Calu3 (cell line): ENCODE measurements around the gene GRIK3. TPM values are rescaled to one million over a fixed set of nuclear protein-coding genes. Genes with fewer than 3 reads are reported as not detected.

Experiments
- BruUV-seq: library from RNA; stranded (reverse); fragments of 400-500 nt; replicated peaks from 2 replicates; lab custom pipeline; 2021; lab: Mats Ljungman, UMichigan
- CTCF ChIA-PET: fragments of 300-600 bp; sonication (Branson Sonifier 250); formaldehyde crosslinking; loops from one replicate; lab custom pipeline; 2022; ENCODE audit warnings: antibody characterized with exemption; lab: Charles Lee
- DNase-seq: peaks from one replicate; pipeline ENCODE4 v3.0.0; 2022
- H3K27ac Mint-ChIP-seq: one replicate; pipeline ENCODE4 v1.8.0; 2022; ENCODE audit warnings: mixed read lengths; ENCODE audit not compliant: unreplicated experiment
- H3K27me3 Mint-ChIP-seq: one replicate; pipeline ENCODE4 v1.8.0; 2022; ENCODE audit warnings: mixed read lengths; ENCODE audit not compliant: unreplicated experiment
- H3K36me3 Mint-ChIP-seq: one replicate; pipeline ENCODE4 v1.8.0; 2022; ENCODE audit warnings: mild to moderate bottlenecking, moderate library complexity, mixed read lengths; ENCODE audit not compliant: insufficient read depth, unreplicated experiment
- H3K4me1 Mint-ChIP-seq: one replicate; pipeline ENCODE4 v1.8.0; 2022; ENCODE audit warnings: mild to moderate bottlenecking, low read depth, mixed read lengths; ENCODE audit not compliant: unreplicated experiment
- H3K4me3 Mint-ChIP-seq: one replicate; pipeline ENCODE4 v1.8.0; 2022; ENCODE audit warnings: mild to moderate bottlenecking, low read depth, moderate library complexity, mixed read lengths; ENCODE audit not compliant: unreplicated experiment
- H3K9me3 Mint-ChIP-seq: one replicate; pipeline ENCODE4 v1.8.0; 2022; ENCODE audit warnings: low read depth, mixed read lengths; ENCODE audit not compliant: unreplicated experiment
- intact Hi-C: fragments of 100-400 bp; cut with micrococcal nuclease; formaldehyde crosslinking; loops from one replicate; pipeline ENCODE4 v1.10.0; 2022; ENCODE audit not compliant: unreplicated experiment
- total RNA-seq: library from RNA; stranded (reverse); gene quantifications from 2 replicates; pipeline ENCODE4 v1.2.3, GENCODE V29; 2022
- TF ChIP-seq, protein P1 (sequence below): fragments of 200-600 bp; IDR thresholded peaks from one replicate; pipeline ENCODE4 v1.8.0; 2022; ENCODE audit warnings: antibody characterized with exemption; ENCODE audit not compliant: unreplicated experiment

GRIK3 gene
- total RNA-seq, 1 experiment from 2014 or later, result not detected

DNA sequence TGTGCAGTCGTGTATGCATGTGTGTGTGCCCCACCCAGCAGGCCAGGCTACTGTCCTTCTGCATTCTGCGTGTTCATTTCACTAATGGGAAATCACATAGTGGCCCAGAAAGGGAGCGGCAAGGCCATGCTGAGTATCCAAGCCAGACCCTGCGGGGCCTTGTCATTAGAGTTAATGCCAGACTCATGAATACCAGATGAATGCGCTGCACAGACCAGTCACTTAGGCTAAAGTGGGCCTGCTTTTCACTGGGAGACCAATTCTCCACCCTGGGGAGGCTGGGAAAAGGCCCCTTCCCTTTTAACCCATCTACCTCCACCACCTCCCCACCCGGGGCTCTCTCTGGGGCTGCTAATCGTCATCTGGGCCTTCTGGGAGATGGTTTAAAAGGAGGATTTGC, 17.0 kb upstream of the GRIK3 start:
- no peaks in the 10 kb centered on the region for H3K9me3 Mint-ChIP-seq
- CTCF ChIA-PET, result no interaction called here
- peaks cover 90% of the 10 kb centered on the region for H3K27me3 Mint-ChIP-seq
- no peak for DNase-seq
- H3K27ac Mint-ChIP-seq, result no peak overlapping the region
- H3K36me3 Mint-ChIP-seq, result no peaks in the 10 kb centered on the region
- TF ChIP-seq, protein P1, sequence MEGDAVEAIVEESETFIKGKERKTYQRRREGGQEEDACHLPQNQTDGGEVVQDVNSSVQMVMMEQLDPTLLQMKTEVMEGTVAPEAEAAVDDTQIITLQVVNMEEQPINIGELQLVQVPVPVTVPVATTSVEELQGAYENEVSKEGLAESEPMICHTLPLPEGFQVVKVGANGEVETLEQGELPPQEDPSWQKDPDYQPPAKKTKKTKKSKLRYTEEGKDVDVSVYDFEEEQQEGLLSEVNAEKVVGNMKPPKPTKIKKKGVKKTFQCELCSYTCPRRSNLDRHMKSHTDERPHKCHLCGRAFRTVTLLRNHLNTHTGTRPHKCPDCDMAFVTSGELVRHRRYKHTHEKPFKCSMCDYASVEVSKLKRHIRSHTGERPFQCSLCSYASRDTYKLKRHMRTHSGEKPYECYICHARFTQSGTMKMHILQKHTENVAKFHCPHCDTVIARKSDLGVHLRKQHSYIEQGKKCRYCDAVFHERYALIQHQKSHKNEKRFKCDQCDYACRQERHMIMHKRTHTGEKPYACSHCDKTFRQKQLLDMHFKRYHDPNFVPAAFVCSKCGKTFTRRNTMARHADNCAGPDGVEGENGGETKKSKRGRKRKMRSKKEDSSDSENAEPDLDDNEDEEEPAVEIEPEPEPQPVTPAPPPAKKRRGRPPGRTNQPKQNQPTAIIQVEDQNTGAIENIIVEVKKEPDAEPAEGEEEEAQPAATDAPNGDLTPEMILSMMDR, result no peak
- no TSS peak for BruUV-seq
- intact Hi-C loops, result no loop called here
- no peak overlapping the region for H3K4me3 Mint-ChIP-seq
- no peaks in the 10 kb centered on the region for H3K4me1 Mint-ChIP-seq

DNA sequence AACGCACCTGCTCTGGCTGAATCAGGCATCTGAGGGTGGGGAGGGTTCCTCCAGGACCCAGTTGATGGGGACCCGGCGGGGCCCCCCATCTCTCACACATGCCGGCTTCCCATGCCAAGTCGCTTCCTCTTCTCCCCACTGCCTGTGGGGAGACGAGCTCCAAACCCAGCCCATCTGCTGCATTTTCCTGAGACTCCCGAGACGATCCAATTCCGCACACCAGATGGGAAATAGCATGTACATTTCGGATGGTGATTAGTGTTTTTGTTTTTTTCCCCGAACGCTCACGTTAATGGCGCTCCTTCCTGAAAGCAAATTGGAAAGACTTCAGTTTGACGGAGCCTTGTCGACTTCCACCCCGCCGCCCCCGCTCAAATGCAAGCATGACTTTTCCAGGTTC, 13.2 kb upstream of the GRIK3 start:
- H3K4me3 Mint-ChIP-seq, result no peak overlapping the region
- intact Hi-C loops, result no loop called here
- no peak overlapping the region for H3K27ac Mint-ChIP-seq
- TF ChIP-seq, protein P1, result no peak
- CTCF ChIA-PET, result no interaction called here
- no peak for DNase-seq
- H3K27me3 Mint-ChIP-seq, result peaks cover 100% of the 10 kb centered on the region
- no peaks in the 10 kb centered on the region for H3K4me1 Mint-ChIP-seq
- H3K9me3 Mint-ChIP-seq, result no peaks in the 10 kb centered on the region
- no TSS peak for BruUV-seq
- no peaks in the 10 kb centered on the region for H3K36me3 Mint-ChIP-seq

DNA sequence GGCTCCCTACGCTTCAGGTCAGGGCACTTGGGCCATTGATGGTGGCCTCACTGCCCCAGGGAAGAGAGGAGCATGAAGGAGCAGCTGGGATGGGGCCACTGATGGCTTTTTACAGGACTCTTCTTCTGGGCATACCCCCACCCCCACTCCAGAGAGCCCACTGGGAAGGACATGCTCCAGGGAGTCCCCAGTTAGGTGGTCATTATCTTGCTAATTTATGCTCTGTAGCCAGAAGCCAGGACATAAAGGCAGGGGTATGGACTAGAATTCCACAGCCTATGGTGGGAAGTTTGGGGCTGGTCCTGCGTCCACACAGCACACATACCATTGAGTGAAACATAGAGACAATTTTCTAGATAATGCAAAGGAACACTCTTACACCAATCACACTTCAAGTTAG, 8.8 kb upstream of the GRIK3 start:
- Mint-ChIP-seq H3K27me3 (peaks cover 100% of the 10 kb centered on the region), H3K36me3 (no peaks in the 10 kb centered on the region), H3K27ac (no peak overlapping the region), H3K4me3 (no peak overlapping the region), H3K4me1 (no peaks in the 10 kb centered on the region), H3K9me3 (no peaks in the 10 kb centered on the region)
- intact Hi-C loops, result no loop called here
- CTCF ChIA-PET, result no interaction called here
- no peak for DNase-seq
- no TSS peak for BruUV-seq
- TF ChIP-seq, protein P1, result no peak

DNA sequence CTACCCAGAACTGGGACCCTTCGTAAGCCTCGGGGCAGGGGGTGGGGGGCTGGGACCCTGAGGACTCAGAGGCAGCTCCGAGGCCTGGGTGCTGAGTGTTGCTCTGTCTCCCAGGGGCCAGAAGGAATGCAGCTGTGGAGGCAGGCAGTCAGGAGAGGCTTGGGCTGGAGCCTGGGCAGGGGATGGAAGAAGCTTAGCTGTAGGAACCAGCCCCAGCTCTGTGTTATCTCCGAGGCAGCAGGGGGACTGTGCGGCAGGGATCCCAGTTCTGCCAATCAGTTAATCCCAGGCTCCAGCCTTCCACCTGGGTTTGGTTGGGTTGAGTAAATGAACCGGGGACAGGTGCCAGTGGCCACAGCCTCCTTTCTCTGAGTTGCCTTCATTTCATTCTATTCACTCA, 8.2 kb upstream of the GRIK3 start:
- intact Hi-C loops, result no loop called here
- peaks cover 100% of the 10 kb centered on the region for H3K27me3 Mint-ChIP-seq

More for the DNA sequence above, 8.2 kb upstream of the GRIK3 start:
- no peaks in the 10 kb centered on the region for H3K9me3 Mint-ChIP-seq
- DNase-seq, result no peak
- CTCF ChIA-PET, result no interaction called here
- TF ChIP-seq, protein P1, result no peak
- H3K4me3 Mint-ChIP-seq, result no peak overlapping the region
- H3K27ac Mint-ChIP-seq, result no peak overlapping the region
- no peaks in the 10 kb centered on the region for H3K36me3 Mint-ChIP-seq
- BruUV-seq, result no TSS peak
- H3K4me1 Mint-ChIP-seq, result no peaks in the 10 kb centered on the region
